Right atrium auricular region (tissue), 2 donors: ENCODE measurements around the gene ESRRA. TPM values are rescaled to one million over a fixed set of nuclear protein-coding genes. Genes with fewer than 3 reads are reported as not detected.
"Not testable (repeated sequence)": the region's sequence is repeated elsewhere in the genome, so short reads cannot be mapped to it uniquely, and the experiment has no call there.

Experiments
- DNase-seq: peaks from one replicate; pipeline ENCODE4 v3.0.0-alpha.2; 2019; ENCODE audit warnings: low spot score
- H3K27ac ChIP-seq, 2 donors: fragments of 200-600 bp; sonication (generic); 1 replicate in 1 of 2; 2 replicates in 1 of 2; pipeline ENCODE4 v1.5.1; 2016 to 2019
- H3K27me3 ChIP-seq, 2 donors: fragments of 200-600 bp; sonication (generic); one replicate each; pipeline versions ENCODE4 v1.5.1 to v1.6.0; 2017 to 2019
- H3K36me3 ChIP-seq: fragments of 200-600 bp; sonication (generic); one replicate; pipeline ENCODE4 v1.5.1; 2016
- H3K4me1 ChIP-seq, 2 donors: fragments of 200-600 bp; sonication (generic); one replicate each; pipeline versions ENCODE4 v1.5.1 to v1.6.0; 2017 to 2019
- H3K4me3 ChIP-seq, 2 donors: fragments of 200-600 bp; sonication (generic); 1 replicate in 1 of 2; 2 replicates in 1 of 2; pipeline ENCODE4 v1.5.1; 2017 to 2019; ENCODE audit warnings: mild to moderate bottlenecking in 1 of 2, moderate library complexity in 1 of 2
- H3K9me3 ChIP-seq, 2 donors: fragments of 200-600 bp; sonication (generic); one replicate each; pipeline ENCODE4 v1.5.1; 2019
- CTCF ChIP-seq, 2 donors: fragments of 200-600 bp; sonication (generic); IDR thresholded peaks; one replicate each; pipeline ENCODE4 v1.5.1; 2019; ENCODE audit warnings: antibody characterized with exemption in 2 of 2
- total RNA-seq, 2 donors: library from RNA; depleted of rRNA; stranded (reverse); fragments of >200 nt; gene quantifications; one replicate each; pipeline ENCODE4 v1.1.0, GENCODE V29; 2016

The ESRRA gene
- total RNA-seq, 2 donors from 2014 or later, result 164 to 190 TPM

DNA sequence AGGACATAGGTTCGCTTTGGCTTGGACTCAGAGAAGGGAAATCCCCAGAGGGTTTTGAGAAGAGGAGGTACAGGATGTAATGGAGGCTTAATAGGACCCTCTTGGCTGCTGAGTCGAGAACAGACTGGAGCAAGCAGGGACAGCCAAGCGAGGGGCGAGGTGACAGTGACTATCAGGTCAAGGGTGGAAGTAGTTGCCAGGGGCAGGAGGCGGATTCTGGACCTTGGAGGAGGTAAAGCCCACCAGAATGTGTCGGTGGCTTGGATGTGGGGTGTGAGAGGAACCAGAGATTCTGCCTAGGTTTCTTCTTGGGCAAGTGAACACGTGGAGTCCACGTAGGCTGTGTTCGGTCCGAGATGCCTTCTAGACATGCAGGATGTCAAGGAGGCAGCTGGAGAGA lies 7.6 kb downstream of the ESRRA start:
- Histone ChIP-seq H3K9me3 (no peaks in the 10 kb centered on the region), H3K36me3 (peaks cover 32% of the 10 kb centered on the region), H3K27me3 (no peaks in the 10 kb centered on the region), H3K4me3 (no peak overlapping the region), H3K27ac (peak overlapping the region in 1 of 2 donors; percentile 66), H3K4me1 (peaks cover 0 to 36% of the 10 kb centered on the region in 2 donors)
- TF ChIP-seq CTCF (IDR thresholded peaks at IDR 0.05), result no peak
- no peak for DNase-seq

DNA sequence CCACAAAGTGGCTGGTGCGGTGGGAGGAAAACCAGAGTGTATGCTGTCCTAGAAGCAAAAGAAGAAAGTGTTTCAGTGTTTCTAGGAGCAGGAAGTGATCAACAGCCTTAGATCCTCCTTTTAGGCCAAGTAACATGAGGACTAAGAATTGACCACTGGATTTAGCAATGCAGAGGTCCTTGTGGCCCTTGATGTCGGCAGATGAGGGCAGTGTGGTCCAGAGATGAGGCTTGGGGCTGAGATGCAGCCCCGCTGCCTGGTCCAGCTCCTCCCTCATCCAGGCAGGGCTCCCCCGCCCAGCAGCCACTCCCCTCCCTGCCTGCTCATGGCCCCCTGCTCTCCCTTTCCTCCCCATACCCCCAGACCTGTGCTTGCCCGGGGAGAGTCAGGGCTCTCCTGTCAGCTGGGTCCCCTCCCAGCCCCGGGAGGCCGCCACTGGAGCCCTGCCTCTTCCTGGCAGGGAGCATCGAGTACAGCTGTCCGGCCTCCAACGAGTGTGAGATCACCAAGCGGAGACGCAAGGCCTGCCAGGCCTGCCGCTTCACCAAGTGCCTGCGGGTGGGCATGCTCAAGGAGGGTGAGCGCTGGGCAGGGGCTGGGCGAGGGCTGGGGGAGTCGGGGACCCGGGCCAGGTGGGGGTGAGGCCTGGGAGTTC lies 8.3 kb downstream of the ESRRA start:
- peak overlapping the region; percentile 1 to 28 for H3K4me3 ChIP-seq
- H3K27me3 ChIP-seq, result no peaks in the 10 kb centered on the region
- peaks cover 30% of the 10 kb centered on the region for H3K36me3 ChIP-seq
- peak overlapping the region; percentile 66 to 75 for H3K27ac ChIP-seq
- DNase-seq, result peak; percentile 80
- TF ChIP-seq CTCF (IDR thresholded peaks at IDR 0.05), result no peak
- H3K4me1 ChIP-seq, result peaks cover 0 to 38% of the 10 kb centered on the region in 2 donors
- H3K9me3 ChIP-seq, result no peaks in the 10 kb centered on the region

- Histone ChIP-seq H3K4me3 (peak overlapping the region; percentile 1 to 28), H3K27me3 (no peaks in the 10 kb centered on the region), H3K4me1 (peaks cover 0 to 45% of the 10 kb centered on the region in 2 donors), H3K36me3 (peaks cover 24% of the 10 kb centered on the region), H3K27ac (peak overlapping the region; percentile 66 to 75), H3K9me3 (no peaks in the 10 kb centered on the region)
- no peak for DNase-seq
- TF ChIP-seq CTCF (IDR thresholded peaks at IDR 0.05), result no peak
Observed at GRCh38 chr11:64314146-64314804, 9.0 kb downstream of the ESRRA start.

DNA sequence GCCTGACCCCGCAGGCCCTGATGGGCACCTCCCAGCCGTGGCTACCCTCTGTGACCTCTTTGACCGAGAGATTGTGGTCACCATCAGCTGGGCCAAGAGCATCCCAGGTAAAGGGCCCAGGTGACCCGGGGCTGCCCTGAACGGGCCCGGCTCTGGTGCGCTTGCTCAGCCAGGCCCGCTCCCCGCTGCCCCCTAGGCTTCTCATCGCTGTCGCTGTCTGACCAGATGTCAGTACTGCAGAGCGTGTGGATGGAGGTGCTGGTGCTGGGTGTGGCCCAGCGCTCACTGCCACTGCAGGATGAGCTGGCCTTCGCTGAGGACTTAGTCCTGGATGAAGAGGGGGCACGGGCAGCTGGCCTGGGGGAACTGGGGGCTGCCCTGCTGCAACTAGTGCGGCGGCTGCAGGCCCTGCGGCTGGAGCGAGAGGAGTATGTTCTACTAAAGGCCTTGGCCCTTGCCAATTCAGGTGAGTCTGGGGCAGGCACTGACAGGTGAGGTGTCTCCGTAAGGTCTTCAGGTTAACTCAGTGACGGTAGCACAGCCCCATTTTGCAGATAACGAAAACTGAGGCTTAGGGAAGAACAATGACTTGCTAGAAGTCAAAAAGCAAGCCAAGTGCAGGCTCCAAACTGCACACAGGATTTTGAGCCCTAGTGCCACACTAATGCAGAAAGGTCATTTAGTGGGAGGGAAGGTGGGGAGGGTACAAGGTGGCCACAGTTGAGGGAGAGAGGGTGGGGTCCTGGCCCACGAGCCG lies 9.7 kb downstream of the ESRRA start:
- Histone ChIP-seq H3K4me1 (peaks cover 0 to 49% of the 10 kb centered on the region in 2 donors), H3K9me3 (no peaks in the 10 kb centered on the region), H3K27ac (peak overlapping the region in 1 of 2 donors; percentile 66), H3K36me3 (peaks cover 24% of the 10 kb centered on the region), H3K4me3 (no peak overlapping the region), H3K27me3 (no peaks in the 10 kb centered on the region)
- TF ChIP-seq CTCF (IDR thresholded peaks at IDR 0.05), result no peak
- no peak for DNase-seq

DNA sequence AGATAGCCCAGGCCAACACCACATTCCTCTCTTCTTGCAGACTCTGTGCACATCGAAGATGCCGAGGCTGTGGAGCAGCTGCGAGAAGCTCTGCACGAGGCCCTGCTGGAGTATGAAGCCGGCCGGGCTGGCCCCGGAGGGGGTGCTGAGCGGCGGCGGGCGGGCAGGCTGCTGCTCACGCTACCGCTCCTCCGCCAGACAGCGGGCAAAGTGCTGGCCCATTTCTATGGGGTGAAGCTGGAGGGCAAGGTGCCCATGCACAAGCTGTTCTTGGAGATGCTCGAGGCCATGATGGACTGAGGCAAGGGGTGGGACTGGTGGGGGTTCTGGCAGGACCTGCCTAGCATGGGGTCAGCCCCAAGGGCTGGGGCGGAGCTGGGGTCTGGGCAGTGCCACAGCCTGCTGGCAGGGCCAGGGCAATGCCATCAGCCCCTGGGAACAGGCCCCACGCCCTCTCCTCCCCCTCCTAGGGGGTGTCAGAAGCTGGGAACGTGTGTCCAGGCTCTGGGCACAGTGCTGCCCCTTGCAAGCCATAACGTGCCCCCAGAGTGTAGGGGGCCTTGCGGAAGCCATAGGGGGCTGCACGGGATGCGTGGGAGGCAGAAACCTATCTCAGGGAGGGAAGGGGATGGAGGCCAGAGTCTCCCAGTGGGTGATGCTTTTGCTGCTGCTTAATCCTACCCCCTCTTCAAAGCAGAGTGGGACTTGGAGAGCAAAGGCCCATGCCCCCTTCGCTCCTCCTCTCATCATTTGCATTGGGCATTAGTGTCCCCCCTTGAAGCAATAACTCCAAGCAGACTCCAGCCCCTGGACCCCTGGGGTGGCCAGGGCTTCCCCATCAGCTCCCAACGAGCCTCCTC lies 10.6 kb downstream of the ESRRA start:
- DNase-seq, H3K27me3 ChIP-seq, H3K27ac ChIP-seq, H3K9me3 ChIP-seq, H3K4me3 ChIP-seq: not testable (repeated sequence)
- Histone ChIP-seq H3K36me3 (peaks cover 28% of the 10 kb centered on the region), H3K4me1 (peaks cover 0 to 49% of the 10 kb centered on the region in 2 donors)
